Measurements from ENCODE around the gene EFEMP2.

GRCh38 chr11:65862941-65863888, 9.4 kb downstream of the EFEMP2 start:
- TF ChIP-seq, protein P1, sequence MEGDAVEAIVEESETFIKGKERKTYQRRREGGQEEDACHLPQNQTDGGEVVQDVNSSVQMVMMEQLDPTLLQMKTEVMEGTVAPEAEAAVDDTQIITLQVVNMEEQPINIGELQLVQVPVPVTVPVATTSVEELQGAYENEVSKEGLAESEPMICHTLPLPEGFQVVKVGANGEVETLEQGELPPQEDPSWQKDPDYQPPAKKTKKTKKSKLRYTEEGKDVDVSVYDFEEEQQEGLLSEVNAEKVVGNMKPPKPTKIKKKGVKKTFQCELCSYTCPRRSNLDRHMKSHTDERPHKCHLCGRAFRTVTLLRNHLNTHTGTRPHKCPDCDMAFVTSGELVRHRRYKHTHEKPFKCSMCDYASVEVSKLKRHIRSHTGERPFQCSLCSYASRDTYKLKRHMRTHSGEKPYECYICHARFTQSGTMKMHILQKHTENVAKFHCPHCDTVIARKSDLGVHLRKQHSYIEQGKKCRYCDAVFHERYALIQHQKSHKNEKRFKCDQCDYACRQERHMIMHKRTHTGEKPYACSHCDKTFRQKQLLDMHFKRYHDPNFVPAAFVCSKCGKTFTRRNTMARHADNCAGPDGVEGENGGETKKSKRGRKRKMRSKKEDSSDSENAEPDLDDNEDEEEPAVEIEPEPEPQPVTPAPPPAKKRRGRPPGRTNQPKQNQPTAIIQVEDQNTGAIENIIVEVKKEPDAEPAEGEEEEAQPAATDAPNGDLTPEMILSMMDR (IDR thresholded peaks at IDR 0.05) = no peak
- no peak for TF ChIP-seq EZH2 (IDR thresholded peaks at IDR 0.05)
- TF ChIP-seq EZH2phosphoT487 (IDR thresholded peaks at IDR 0.05) = no peak

Data from neural progenitor cell (in vitro differentiated cells).